ENCODE measurements around the gene TTC28.
"Not testable (repeated sequence)": the region's sequence is repeated elsewhere in the genome, so short reads cannot be mapped to it uniquely, and the experiment has no call there.

The TTC28 gene

GRCh38 chr22:28506150-28506535, 173.5 kb downstream of the TTC28 start:
- no peak for TF ChIP-seq CTCF (IDR thresholded peaks at IDR 0.05; ENCODE audit: low read depth, low read length, missing control alignments)
- no peak overlapping the region for H3K27ac ChIP-seq
- H3K4me3 ChIP-seq (ENCODE audit: low read depth, low read length): peak overlapping the region; percentile 30
- in situ Hi-C loops (cut with HindIII; ENCODE audit: low pct_ligation_motif_present, low sequenced_read_pairs): no loop called here
- no peaks in the 10 kb centered on the region for H3K36me3 ChIP-seq (replicated peaks)
- no peaks in the 10 kb centered on the region for H3K27me3 ChIP-seq (replicated peaks)
- DNase-seq: no peak

- in situ Hi-C loops (cut with HindIII; ENCODE audit: low pct_ligation_motif_present, low sequenced_read_pairs): no loop called here
- TF ChIP-seq CTCF (IDR thresholded peaks at IDR 0.05; ENCODE audit: low read depth, low read length, missing control alignments): no peak
- DNase-seq: no peak
- no peaks in the 10 kb centered on the region for H3K27me3 ChIP-seq (replicated peaks)
- H3K27ac ChIP-seq: no peak overlapping the region
- H3K4me3 ChIP-seq (ENCODE audit: low read depth, low read length): peak overlapping the region; percentile 30
- H3K36me3 ChIP-seq (replicated peaks): no peaks in the 10 kb centered on the region
Measured at GRCh38 chr22:28505416-28506149, 174.1 kb downstream of the TTC28 start.

- in situ Hi-C loops (cut with HindIII; ENCODE audit: low pct_ligation_motif_present, low sequenced_read_pairs): no loop called here
- Histone ChIP-seq H3K27ac (no peak overlapping the region), H3K27me3 (replicated peaks) (no peaks in the 10 kb centered on the region), H3K36me3 (replicated peaks) (no peaks in the 10 kb centered on the region), H3K4me3 (ENCODE audit: low read depth, low read length) (no peak overlapping the region)
- no peak for TF ChIP-seq CTCF (IDR thresholded peaks at IDR 0.05; ENCODE audit: low read depth, low read length, missing control alignments)
- no peak for DNase-seq
Measured at GRCh38 chr22:28500006-28500405, 179.6 kb downstream of the TTC28 start.

- no peak for TF ChIP-seq CTCF (IDR thresholded peaks at IDR 0.05; ENCODE audit: low read depth, low read length, missing control alignments)
- in situ Hi-C loops (cut with HindIII; ENCODE audit: low pct_ligation_motif_present, low sequenced_read_pairs): no loop called here
- Histone ChIP-seq H3K27ac (no peak overlapping the region), H3K27me3 (replicated peaks) (no peaks in the 10 kb centered on the region), H3K4me3 (ENCODE audit: low read depth, low read length) (no peak overlapping the region), H3K36me3 (replicated peaks) (no peaks in the 10 kb centered on the region)
- DNase-seq: no peak
Measured at GRCh38 chr22:28498044-28498443, 181.6 kb downstream of the TTC28 start.

GRCh38 chr22:28497188-28497587, 182.5 kb downstream of the TTC28 start:
- no peak overlapping the region for H3K27ac ChIP-seq
- no peak overlapping the region for H3K4me3 ChIP-seq (ENCODE audit: low read depth, low read length)
- no peaks in the 10 kb centered on the region for H3K27me3 ChIP-seq (replicated peaks)
- DNase-seq: no peak
- H3K36me3 ChIP-seq (replicated peaks): no peaks in the 10 kb centered on the region
- in situ Hi-C loops (cut with HindIII; ENCODE audit: low pct_ligation_motif_present, low sequenced_read_pairs): no loop called here
- no peak for TF ChIP-seq CTCF (IDR thresholded peaks at IDR 0.05; ENCODE audit: low read depth, low read length, missing control alignments)

GRCh38 chr22:28491289-28491688, 188.4 kb downstream of the TTC28 start:
- H3K36me3 ChIP-seq (replicated peaks); in situ Hi-C loops (cut with HindIII; ENCODE audit: low pct_ligation_motif_present, low sequenced_read_pairs): not testable (repeated sequence)

More at GRCh38 chr22:28491289-28491688, 188.4 kb downstream of the TTC28 start:
- H3K4me3 ChIP-seq (ENCODE audit: low read depth, low read length); H3K27me3 ChIP-seq (replicated peaks); DNase-seq; H3K27ac ChIP-seq: not testable (repeated sequence)

All from brain microvascular endothelial cell (primary cell).